ENCODE results near the gene STAC3.

The STAC3 gene

DNA sequence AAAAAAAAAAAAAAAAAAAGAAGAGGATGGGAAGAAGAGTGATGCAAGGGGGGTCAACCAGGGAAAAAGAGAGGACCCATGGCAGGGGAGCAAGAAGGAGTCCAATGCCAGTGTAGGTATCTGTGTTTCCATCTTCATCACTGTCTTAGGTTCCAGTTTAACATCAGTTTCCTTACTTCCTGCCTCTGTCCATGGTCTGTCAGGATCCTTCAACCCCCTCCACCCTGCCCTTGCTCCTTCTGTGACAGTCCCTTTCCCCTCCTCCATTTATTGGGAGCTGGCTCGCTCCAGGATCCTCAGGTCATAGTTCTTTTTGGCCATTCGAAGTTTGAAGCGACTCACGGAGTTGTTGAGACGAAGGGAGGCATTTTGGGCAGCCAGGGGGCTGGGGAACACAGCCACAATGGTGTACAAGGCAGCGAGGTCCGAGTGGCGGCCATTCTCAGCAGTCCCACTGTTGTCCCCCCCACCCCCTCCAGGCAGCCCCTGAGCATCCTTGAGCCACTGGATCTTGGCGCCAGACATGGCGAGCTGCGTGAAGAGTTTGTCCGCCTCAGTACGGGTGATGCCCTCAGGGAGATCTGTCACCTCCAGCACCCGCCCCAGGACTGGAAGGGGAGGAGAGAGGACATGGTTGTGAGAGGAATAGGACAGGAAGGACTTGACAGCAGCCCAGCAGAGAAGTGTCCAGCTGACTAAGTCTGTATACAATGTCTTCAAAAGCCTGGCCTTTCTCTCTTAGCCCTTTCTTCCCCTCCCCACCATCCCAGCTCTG lies 3.7 kb upstream of the STAC3 start:
- DNase-seq, result no peak

DNA sequence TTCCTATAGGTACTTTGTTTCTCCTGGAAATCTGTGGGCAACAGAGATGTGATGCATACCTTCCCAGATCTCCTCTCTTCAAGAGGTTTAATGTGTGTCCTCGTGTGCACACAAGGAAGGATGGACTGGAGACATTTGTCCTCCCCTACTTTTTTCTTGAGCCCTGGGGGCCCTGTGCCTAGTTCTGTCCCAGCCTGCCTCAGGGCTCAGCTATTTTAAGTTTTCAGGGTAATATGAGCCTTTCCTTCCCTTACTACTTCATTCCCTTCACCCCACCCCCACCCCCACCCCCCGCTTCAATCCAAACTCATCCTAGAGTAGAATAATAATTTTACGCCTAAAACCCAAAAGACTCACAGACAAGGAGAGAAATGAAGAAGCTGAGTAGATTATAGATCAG lies 446 bp downstream of the STAC3 start:
- no peak for DNase-seq

DNA sequence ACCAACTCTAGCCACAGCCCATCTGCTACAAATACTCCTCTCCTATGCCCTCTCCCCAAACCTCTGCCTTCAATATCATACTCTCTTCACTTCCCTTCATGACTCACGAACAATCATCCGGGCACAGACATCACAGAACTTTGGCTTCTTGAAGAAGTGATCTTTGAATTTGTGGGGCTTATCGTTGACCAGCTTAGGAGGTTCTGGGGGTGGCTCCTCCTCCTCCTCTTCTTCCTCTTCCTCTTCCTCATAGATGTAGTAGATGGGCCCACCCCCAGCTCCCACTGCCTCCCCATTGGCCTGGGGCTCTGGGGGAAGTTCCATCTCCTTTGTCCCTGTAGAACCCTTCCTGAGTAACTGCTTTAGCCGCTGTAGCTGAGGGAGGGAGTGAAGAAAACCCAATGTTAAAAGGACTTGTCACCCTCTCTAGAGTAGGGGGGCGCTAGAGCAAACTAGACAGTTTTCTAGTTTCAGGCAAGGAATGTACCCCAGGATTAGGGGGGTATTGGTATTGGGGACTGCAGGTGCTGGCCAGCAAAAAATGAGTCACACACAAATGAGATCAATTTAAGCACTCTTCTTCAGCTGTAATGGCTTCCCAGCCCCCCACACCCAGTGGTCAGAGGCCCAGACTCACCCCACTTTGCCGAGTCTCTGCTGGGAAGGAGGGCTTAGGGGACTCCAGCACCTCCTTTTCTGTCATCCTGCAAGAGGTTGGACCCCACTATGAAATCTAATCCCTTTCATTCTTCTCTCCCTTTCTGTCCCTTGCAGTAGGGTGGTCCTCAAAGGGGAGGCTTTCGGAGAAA lies 1.8 kb downstream of the STAC3 start:
- no peak for DNase-seq

DNA sequence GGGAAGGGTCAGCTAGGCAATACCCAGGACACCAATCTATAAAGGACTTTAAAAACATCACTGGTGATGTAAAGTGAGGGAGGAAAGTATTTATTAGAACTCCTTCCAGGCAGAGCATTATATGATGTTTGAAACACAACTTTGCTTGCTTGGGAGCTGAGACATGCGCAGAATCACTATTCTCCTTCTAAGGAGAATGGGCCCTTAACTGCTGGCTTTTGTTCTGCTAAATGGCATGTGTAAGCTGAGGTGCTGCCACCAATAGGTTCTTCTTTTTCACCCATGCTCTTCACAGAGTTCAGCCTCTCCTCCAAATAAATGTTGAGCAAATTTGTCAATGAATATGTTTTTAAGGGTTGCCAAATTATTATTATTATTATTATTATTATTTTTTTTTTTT lies 3.9 kb downstream of the STAC3 start:
- no peak for DNase-seq

DNA sequence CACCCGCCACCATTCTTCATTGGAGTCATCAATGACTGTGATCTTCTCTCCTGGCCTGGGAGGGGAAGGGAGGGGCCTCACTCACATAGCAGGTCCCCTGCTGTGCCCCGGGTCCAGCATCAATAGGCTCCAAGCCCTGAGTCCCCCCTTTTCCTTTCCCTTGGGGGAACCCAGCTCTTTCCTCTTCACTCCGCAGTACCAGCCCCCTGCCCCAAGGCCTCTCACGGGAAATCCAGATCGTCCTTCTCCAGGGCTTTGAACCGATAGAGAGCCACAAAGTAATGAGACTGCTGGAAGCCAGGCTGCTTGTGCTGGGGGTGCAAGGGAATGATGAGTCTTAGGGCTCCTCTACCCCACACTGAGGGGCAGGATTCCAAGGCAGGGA lies 6.7 kb downstream of the STAC3 start:
- DNase-seq, result no peak

DNA sequence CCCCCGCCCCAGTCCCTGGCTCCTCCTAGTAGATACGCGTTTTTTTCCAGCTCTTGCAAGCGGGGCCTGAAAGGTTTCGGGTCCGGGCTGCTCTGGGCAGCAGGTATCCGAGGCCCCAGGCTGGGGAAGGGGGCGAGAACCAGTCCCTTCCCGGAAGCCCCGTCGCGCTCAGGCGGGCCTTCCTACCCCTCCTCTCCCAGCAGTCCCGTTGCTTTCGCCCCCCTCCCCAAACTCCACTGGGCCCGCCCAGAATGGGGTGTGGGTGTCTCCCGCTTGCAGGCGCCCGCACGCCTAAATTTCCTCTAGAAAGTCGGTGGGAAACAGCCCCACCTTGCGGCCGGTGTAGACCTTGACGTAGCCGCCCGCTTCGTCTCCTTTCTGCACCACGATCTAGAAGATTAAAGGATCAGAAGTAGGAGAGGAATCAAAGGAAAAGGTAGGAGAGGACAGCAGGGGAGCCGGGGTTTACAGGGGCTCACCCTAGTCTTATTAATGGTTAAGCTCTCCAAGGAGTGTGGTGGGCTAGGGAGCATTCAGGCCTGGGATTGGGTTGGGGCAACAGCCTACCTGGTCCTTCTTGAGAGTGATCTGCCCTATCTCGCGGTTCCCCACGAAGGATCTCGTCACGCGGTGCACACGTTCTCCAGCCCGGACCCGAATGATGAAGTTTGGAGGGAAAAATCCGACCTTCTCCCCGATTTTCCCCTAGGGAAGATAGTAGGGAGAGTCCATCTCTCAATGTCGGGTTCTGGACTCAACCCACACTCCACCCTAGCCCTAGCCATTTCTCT lies 7.3 kb downstream of the STAC3 start:
- peak; percentile 84 for DNase-seq

DNA sequence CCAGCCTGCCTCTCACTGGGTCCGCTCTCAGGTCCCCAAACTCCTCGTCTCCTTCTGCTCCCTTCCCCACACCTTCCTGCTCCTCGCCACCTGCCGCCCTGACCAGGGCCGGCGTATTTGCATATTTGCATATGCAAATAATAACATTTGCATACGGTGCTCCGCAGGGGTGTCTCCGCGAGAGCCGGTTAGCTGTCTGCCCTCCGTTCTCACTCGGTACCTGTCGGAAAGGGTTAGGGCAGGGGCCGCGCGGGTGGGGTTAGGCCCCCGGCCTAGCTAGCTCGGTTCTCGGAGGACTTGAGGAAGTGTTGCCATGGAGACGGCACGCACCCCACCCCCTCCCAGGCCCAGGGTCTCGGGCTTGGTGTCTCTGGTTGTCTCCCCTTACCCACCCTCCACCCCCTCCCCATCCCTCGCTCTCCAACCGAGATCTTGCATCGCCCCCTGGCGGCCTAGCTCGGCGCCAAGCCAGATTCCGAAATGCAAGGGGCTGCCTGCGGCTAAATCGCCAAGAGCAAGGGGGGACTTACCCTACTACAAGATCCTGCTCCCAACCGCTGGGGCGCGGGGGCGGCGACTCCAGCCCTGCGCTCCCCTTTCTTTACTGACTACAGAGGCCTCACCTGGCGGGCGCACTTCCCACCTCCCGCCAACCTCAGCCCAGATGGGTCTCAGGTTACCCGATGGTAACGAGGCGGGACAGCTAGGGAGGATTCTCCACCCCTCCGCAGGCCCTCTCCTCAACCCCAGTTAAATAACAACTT lies 8.1 kb downstream of the STAC3 start:
- DNase-seq, result peak; percentile 68

DNA sequence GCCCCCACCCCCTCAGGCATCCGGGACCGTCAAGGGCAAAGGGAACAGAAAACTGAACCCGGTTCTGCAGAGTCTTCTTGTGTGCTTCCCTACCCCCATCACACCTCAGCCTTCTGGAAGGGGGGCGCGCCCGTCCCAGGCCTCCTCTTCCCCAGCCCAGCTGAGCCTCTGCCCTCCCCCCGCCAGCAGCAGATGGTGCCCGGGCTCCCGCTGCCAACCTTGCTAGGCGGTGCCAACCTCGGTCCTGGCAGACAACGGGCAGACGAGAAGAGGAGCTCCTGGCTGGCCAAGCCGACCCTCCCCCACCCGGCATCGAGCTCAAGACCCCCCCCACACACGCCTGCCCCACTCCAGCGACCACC lies 8.7 kb downstream of the STAC3 start:
- DNase-seq, result no peak

DNA sequence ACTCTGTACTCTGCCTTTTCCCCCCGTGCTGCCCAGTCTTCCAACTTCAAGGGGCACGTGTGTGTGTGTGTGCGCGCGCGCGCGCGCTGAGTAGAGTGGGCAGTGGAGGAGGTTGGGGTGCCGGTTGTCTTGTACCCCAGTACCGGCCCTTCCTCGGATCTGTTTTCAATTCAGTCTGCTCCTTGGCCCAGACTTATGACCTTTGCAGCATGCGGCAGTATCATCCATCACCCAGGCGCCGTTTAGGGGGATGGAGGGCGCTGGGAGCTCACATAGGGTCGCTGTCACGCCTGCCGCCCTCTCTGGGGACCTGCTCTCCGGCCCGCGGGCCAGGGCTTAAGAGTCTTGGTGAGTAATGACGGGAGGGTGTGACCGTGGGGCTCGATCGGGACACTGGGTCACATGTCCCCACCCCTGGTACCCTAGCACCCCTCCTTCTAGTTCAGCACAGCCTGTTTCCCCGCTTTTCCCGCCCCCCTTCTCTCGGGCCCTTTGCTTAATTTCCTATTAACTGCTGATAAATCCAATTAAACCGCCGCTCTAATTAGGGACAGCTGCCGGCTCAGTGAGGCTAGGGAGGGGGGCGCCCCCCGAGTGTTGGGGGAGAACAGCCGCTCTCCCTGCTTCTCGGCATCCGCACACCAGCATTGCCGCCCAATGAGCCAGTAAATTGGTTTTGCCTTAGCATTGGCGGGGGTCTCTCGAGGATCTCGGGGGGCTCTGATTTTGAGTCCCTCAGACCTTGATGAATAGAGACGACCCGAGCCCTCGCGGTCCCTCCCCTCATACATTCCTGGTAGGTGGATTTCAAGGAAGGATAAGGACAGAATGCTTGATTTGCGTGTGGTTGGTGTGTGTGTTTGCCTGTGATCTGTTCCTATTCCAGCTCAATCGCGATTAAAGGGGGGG lies 9.3 kb downstream of the STAC3 start:
- no peak for DNase-seq

DNA sequence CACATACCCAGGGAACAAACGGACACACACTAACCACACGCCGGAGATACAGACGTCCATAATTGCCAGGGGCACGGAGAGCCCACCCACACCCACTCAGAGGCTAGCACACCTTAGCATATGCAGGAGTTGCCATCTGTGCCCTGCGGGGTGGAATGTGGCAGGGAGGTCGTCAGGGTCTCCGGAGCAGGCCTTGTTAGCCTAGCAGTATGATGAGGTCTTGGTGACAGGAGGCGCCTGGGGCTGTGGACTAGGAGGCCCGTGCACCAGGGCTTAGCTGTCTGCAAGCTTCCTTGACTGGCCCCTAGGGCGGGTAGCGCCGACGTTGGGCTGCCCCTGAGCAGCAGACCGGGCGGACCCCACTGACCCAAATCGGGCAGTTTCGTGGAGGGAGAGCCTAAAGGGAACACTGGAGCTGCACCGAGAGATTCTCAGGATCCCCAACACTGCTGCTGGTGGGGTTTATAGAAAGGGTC lies 10.0 kb downstream of the STAC3 start:
- no peak for DNase-seq

DNA sequence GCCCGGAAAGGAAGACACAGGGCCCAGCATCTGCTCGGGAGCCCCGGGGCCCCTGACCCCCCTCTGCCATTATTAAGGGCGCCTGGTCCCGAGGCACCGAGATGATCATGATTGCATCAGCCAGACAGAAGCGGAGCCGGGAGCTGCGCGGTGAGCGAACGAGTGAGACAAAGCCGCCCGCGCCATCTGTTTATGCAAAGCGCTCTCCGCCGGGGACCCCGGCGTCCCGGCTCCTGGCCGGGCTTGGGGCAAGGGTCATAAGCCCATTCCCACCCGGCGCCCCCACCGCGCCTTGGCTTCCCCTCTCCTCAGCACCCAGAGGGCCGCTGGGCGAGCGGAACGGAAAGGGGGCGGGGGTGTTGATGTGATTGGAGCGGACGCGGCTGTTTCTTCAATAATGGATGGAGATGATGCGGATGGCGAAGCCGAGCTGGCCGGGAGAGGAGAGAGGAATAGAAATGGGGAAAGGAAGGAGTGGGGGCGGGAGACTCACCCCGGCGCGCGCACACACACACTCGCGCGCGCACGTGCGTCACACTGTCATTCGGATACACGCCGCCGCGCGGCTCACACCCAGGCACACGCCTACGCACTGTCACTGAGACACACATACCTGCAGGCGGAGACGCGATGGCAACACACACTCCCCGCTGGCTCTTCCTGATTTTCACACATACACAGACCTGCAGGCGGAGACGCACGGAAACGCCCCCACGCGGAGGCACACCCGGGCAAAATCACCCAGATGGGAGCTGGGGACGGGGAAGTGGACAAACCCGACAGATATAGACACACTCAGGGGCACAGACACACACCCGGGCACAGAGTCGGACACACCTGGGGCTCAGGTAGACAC lies 10.7 kb downstream of the STAC3 start:
- DNase-seq, result peak; percentile 76

DNA sequence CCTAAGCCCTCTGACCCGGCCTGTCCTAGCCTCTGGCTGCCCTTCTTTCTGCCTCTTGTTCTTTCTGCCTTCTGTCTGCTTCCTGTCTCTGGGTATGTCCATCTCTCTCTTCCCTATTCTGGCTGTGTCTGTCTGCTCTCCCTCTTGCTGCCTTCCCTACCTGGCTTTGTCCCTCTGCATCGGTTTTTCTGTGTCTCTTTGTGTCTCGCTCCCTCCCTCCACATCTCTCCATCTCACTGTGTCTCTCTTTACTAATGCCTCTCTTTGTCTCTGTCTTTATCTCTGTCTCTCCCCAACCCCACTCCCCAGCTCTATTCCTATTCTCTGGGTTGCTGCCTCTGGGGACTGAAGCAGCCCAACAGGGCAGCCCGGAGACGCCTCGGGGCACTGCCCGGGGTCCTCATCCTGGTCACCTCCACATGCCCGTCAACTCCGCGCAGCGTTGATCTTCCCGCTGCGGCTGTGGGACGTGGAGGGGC lies 11.4 kb downstream of the STAC3 start:
- no peak for DNase-seq

DNA sequence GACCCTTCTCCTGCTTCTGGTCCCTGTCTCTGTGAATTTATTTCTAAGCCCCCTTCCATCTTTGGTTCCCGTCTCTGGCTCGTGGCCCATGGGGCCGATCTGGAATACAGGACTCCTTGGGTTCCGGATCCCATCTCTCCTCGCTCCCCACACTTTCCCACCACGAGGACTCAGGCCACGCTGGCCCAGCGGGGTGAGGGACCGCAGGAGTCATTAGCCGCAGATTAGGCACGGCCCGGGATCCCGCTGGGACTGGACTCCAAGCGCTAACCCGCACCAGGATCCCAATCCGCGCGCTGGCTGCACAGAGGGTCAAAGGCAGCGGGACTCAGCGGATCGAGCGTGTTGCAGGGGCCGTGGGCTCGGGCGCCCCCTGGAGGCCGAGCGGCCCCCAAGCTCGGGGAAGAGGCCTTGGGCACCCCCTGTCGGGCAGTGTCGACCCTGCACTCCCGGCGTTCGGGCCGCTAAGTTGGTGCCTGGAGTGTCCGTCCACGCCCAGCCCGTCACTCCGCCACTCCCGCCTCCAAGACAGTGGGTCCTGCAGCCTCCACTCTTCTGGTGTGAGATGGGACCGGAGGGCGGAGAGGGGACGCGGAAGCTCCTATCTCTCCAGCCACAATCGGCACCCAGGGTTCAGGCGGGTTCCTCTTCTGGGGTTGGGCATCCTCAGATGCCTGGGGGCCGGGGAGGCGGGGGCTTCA lies 12.0 kb downstream of the STAC3 start:
- DNase-seq, result peak; percentile 86

DNA sequence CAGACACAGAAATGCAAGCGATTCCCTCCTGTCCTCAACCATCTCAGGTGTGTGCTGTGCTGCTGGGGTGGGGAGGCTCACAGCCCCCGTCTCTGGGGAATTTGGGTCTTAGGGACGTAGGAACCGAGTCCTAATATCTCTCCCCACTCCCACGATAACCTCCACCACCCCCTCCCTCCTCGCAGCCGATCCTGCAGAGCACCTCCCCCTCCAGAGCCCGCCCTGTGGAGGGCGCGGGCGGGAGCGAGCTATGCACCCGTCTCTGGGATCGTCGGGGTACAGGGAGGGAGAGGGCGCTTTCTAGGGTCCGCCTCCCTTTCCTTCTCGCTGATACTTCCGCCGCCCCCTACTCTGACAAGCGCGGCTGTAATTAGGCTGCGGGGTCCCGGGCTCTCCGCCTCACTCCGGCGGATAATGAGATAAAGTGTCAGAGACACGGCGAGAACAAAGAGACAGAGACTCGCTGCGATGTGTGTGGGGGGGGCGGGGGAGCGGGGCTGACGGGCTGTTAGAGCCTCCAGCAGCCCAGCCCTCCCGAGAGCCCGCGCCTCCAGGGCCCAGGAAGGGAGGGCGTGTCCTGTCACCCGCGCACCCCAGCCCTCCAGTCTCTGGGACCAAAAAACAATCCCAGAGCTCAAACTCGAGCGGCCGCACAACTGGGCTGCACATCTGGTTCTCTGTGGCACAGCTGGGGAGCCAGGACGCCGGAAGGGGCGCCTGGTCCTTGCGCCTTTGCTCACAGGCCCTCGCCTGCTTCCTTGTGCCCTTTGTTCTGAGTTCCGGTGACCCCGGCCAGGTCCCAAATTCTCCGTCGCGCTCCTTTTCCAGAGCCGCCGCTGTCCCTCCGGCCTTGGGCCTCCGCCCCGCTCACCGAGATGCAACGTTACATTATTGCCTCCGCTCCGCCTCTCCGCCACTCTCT lies 12.8 kb downstream of the STAC3 start:
- no peak for DNase-seq

DNA sequence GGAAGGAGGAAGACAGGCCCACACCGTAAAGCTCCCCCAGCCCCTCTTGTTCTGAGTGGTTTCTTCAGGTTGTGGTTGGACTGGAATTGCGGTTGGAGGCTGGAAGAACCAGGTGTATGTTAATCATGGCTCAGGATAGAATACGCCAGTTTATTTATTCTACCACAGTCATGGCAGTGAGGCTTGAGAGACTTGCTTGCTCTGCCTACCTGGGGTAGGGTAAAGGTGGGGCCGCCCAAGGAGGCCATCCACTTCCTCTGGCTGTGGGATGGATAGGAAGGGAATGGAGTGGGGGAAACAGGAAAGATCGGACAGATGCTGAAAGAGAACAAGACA lies 13.4 kb downstream of the STAC3 start:
- no peak for DNase-seq

DNA sequence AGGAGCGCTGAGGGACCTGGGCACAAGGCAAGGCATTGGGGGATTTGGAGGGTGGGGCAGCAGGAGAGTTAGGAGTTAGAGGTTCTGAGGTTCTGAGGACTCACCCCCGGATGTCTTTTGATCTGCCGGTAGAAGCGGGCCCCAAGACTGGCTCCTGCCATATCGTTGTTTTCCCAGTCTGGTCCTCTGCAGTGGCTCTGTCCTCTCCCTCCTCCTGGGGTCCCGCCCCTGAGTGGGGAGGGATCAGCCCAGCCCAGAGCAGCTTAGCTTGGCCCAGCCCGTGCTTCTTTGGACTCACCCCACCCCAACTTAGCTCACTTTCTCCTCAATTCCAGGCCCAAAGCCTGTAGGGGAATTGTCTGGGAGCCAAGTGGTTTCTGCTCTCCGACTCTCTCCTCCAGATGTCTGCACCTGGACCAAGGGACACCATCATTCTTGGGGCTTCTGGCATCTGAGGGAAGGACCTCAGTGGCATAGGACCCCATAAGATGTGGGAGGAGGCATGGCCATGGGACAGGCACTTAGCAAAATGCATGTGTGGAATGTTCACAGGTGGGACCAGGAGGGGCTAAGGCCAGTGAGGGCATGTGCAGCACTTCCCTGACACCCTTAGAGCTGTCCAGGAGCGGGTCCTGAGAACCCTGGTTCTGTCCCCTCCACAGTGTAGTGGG lies 13.9 kb downstream of the STAC3 start:
- no peak for DNase-seq

DNA sequence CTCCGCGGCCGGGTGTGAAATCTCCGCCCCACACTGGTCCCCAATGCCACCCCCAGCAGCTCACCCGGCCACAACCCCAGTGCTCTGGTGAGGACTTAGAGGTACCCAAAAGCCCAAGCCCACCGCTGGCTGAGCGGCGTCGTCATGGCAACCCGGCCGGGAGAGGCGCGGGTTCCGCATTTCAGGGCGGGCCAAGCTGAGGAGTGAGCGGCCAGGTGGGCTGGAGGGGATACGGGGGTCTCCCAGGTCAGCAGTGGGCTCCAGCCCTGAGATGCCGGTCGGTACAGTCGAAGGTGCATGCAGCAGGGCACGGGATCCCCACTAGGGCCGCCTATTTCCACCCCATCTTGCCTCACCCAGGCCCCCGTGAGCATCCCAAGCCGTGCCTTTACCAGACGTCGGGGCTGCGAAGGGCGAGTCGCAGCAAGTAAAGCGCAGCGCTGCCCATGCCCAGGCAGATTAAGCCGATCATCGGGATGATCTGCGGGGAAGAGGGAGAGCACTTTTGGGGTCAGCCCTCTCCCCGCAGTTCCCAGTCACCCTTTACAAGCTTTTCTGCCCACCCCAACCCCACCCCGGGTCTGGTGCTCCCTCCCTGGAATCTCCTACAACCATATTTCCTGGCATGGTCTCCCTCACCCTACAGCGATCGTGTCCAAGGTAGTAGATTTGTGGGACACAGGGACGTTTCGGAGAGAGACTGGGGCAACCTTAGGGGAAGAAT lies 14.6 kb downstream of the STAC3 start:
- no peak for DNase-seq

DNA sequence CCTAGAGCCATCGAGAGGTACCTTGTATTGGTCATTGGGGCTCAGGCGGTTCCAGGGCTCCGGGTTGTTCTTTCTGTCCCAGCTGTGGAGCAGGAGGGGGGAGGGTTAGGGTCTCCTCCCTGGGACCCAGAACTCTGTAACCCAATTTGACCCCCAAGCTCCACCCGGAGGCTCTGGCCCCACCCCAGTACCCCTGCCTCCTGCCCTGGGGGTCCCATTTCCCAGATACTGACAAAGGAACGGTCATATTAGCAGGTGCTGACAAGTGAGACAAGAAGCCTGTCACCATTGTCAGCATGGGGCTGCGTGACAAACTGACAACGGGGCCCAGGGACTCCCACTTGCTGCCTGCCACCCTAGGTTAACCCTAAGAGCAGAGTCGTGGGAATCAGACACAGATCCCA lies 15.3 kb downstream of the STAC3 start:
- no peak for DNase-seq
